GM18873 (cell line): ENCODE measurements around the gene SRC.

ENCODE experiments used
- ATAC-seq: cut with Tn5 transposase; IDR thresholded peaks from one replicate; pipeline ENCODE4 v1.9.1; 2021; ENCODE audit warnings: mild to moderate bottlenecking, moderate library complexity, moderate number of reproducible peaks; ENCODE audit not compliant: unreplicated experiment, low FRiP score

The SRC gene

DNA sequence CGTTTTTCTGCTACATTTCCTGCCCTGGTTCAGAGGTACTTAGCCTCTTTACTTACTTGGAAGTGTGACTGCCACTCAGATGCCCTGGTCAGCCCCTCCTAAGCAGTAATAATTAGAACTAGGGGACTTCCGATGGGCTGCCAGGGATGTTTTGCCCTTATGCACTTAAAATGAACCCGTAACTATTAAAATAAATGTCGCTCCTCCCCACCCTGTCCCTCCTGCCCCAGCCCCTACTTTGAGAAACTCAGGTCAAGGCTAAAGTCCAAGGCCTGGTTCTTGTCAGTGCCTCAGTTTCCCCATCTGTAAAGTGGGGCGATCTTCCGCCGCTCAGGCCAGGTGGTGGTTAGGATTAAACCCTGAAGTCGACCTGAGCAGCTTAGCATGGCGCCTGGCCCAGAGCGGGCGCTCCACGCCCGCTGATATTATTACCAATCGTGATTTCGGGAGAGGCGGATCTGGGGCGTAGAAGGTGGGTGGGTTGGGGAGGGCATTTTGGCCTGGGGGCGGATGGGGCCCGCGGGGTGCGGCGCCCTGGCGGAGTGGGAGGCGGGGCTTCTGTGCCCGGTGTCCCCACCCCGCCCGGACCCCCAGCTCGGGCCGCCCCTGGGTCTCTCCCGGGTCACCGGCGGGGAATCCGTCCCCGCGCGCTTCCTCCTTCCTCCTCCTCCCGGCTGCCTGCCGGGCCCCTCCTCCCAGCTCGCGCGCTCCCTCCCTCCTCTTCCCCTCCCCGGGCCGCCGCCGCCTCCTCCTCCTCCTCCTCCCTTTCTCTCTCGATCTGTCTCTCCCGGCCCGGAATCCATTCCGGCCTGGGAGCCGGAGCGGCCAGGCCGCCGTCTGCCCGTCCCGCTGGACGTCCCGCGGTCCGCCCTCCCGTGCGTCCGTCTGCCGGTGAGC is at the start of gene SRC:
TSS of gene SRC (plus strand) at position 802 of the 897 bp plus-strand sequence. CDS start 38,014 bp downstream, outside the sequence.
- no peak for ATAC-seq

DNA sequence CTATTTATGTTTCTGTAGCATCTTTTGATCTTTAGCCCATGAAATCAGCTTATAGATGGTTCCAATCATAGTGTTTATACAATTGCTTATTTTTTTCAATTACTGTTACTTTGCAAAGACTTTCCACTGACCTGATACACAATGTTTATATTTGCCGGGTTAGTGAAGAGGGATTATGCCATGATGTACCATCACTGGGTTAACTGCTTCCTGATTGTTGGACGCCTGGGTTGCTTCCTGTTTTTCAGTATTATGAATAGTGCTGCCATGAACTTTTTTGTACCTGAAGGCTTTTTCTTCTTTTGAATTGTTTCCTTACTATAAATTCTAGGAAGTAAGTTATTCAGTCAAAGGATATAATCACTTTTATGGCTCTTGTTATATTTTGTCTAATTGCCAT is 49.6 kb upstream of the SRC start:
- no peak for ATAC-seq

GRCh38 chr20:37297066-37297736 is 48.7 kb upstream of the SRC start:
- ATAC-seq = no peak

- no peak for ATAC-seq
Measured at GRCh38 chr20:37298190-37298939, 47.6 kb upstream of the SRC start.

- no peak for ATAC-seq
Measured at GRCh38 chr20:37299718-37300528, 46.0 kb upstream of the SRC start.

DNA sequence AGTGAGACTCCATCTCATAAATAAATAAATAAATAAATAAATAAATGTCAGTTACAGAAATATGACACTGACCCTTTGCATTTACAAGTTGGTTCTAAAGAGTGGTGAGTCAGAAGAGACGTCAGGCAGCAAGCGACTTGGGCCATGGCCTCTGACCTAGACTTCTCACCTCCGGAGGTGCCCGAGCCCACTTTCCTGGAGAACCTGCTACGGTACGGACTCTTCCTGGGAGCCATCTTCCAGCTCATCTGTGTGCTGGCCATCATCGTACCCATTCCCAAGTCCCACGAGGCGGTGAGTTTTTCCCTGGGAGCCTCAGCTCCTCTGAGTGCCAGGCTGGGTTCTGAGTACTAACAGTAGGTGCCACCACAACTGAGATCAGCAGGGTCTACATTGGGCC is 44.8 kb upstream of the SRC start:
- ATAC-seq = no peak

DNA sequence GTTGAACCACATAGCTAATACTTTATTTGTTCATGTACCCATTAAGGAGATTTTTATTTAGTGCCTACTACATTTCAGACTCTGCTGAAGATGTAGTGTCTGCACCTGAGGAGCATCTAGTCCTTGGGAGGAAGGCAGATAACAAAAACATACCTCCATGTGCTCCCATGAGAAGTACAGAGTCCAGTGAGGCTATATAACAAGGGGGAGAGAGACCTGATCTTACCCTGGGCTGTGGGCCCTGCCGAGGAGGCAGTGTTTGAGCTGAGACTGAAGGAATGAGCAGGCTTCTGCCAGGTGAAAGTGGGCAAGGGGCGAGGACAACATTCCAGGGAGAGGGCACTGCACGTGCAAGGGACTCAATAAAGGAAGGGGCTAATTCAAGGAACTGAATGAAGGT is 44.4 kb upstream of the SRC start:
- ATAC-seq = no peak

DNA sequence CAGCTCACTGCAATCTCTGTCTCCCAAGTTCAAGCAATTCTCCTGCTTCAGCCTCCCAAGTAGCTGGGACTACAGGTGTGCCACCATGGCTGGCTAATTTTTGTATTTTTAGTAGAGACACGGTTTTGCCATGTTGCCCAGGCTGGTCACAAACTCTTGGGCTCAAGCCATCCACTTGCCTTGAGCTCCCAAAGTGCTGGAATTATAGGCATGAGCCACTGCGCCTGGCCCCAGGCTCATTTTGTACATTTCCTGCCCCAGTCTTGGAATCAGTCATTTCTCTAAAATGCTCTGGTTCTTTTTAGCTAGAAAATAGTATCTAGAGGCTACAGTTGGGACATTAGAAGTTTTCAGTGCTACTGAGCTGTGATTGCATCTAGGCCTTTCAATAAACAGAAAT is 43.0 kb upstream of the SRC start:
- ATAC-seq = no peak

GRCh38 chr20:37303637-37304036 is 42.3 kb upstream of the SRC start:
- ATAC-seq = no peak

- no peak for ATAC-seq
Measured at GRCh38 chr20:37305079-37305478, 40.9 kb upstream of the SRC start.

GRCh38 chr20:37305839-37306238 is 40.1 kb upstream of the SRC start:
- no peak for ATAC-seq

- peak; percentile 84 for ATAC-seq
Measured at GRCh38 chr20:37308086-37309050, 37.6 kb upstream of the SRC start.

- ATAC-seq = no peak
Measured at GRCh38 chr20:37309290-37309689, 36.6 kb upstream of the SRC start.

DNA sequence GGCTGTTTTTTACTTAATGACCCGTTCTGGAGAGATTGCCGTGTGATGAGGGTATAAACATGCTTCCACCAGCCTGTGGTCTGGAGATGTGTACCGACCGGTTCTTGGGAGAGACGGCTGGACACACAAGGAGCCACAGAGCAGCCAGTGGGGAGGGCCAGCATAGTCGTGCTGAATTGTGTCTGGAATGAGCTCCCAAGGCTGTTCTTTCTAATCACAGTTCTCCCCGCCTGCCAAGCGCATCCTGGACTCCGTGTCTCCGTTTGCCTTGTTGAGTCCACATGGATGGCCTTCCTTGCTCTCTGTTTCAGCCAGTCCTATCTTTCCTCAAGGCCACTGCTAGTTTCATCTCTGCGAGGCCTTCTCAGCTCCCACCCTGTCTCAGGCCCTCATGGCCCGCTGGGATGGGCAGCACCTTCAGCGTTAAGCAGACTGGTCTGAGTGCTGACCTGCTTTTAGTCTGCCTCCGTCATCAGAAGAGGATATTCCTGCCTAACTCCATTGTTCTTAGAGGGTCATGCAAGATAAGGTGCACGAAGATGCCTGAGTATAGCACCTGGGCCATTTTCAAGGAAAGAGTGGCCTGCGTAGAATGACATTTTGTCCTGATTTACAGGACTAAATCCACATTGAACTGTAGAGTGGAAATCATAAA is 35.9 kb upstream of the SRC start:
- no peak for ATAC-seq

- ATAC-seq = no peak
Measured at GRCh38 chr20:37310951-37311350, 35.0 kb upstream of the SRC start.

- ATAC-seq = no peak
Measured at GRCh38 chr20:37311710-37312355, 34.1 kb upstream of the SRC start.

DNA sequence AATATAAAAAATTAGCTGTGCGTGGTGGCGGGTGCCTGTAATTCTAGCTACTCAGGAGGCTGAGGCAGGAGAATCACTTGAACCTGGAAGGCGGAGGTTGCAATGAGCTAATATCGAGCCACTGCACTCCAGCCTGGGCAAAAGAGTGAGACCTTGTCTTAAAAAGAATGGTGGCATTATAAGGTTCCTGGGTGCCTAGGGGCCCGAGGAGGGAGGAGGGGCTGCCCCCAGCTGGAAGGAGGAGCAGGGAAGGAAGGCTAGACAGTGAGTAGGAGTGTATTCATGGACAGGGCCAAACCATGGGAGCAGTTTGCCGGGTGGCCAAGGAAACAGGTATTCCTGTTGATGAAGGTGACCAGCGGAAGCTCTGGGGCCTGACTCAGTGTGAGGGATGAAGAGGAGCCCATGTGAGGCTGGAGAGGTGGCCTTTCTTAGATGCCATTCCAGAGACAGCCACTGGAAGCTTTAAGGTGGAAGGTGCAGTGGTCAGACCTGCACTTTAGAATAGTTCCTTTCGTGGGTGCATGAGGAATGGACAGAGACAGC is 32.3 kb upstream of the SRC start:
- ATAC-seq = no peak

DNA sequence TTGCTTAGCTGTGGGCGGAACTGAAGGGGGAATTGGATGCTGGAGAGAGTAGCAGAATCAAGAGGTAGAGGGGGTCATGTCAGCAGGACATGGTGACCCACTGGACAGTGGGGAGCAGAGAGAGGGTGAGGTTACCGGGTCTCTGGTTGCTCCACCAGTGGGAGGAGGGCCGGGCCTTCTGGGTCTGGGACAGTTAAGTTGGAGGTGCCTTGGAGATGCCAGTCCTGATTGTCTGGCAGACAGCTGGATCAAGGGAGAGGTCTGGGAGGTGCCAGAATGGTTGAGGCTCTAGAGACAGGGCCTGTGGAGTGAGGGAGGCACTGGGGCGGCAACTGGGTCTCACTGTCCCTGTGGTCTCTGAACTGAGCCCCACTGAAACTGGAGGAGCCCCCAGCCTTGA is 31.8 kb upstream of the SRC start:
- no peak for ATAC-seq
